GM18907 (cell line): ENCODE data around the gene SLC2A4.

Experiments used
- ATAC-seq: cut with Tn5 transposase; IDR thresholded peaks from one replicate; pipeline ENCODE4 v1.9.1; 2021; ENCODE audit warnings: mild to moderate bottlenecking, moderate library complexity; ENCODE audit not compliant: unreplicated experiment

SLC2A4 gene

DNA sequence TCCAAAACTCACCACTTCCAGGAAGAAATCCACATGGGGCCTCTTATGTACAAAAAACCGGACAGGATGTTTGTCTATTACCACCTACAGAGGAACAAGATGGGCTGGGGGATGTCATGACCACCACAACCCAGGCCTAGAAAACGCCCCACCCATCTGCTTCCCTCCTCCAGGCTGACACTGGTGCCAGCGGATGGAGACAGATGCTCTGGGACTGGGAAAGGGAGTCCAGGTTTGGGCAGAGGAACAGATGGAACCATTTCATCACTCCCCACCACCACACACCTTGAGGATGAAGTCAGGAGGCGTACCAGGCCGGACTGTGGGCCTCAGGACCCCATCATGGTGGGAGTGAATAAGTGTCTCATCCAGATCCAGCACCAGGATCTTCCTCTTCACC, 34.7 kb upstream of the SLC2A4 start:
- ATAC-seq, result no peak

DNA sequence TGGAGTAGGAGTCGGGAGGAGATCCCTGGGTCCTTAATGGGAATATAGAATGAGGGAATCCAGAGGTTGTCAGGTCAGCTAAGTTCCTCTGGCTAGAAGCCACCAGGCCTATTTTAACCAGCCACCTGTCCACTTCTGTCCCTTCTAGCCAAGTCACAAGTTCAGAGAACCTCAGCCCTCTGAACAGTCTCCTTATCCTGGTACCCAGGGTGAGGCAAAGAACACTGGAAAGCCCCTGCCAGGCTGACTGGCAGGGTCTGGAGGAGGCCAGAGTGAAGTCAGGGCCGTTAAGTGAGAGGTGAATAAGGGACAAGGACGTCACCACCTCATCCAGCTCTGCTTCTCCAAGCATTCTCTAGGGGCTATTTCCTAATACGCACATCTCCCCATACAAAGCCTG, 32.7 kb upstream of the SLC2A4 start:
- ATAC-seq, result no peak

DNA sequence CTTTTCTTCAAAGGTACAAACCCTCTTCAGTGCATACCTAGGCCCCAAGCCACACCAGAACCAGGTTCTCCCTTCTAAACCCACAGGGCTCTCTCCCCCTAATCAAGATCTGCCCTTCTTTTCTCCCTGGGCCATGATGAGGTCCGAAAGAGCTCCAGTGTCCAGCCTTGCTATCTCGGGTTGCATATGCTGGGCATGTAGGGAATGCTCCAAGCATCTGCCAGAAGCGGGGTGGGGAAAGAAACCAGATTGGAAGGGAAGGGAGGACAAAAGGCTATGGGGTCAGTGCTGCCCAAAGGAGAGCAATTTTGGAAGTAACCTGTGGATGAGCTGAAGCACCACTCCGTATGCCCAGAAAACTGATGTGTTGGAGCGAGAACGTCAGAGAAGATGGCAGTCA, 32.3 kb upstream of the SLC2A4 start:
- ATAC-seq, result no peak

DNA sequence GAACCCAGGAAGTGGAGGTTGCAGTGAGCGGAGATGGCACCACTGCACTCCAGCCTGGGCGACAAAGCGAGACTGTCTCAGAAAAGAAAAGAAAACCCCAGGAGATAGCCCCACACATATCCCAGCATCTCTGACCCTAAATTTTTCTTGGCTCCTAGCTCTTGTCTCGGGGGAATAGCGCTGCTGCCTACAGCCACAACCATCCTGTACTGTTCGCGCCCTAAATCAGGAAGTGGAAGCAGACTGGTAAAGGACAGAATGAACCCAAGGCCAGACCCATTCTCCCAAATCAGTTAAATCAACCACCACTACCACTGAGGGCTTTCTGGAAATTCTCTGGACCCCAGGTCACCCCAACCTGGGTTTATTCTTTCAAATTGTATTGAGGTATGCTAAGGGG, 31.7 kb upstream of the SLC2A4 start:
- no peak for ATAC-seq

DNA sequence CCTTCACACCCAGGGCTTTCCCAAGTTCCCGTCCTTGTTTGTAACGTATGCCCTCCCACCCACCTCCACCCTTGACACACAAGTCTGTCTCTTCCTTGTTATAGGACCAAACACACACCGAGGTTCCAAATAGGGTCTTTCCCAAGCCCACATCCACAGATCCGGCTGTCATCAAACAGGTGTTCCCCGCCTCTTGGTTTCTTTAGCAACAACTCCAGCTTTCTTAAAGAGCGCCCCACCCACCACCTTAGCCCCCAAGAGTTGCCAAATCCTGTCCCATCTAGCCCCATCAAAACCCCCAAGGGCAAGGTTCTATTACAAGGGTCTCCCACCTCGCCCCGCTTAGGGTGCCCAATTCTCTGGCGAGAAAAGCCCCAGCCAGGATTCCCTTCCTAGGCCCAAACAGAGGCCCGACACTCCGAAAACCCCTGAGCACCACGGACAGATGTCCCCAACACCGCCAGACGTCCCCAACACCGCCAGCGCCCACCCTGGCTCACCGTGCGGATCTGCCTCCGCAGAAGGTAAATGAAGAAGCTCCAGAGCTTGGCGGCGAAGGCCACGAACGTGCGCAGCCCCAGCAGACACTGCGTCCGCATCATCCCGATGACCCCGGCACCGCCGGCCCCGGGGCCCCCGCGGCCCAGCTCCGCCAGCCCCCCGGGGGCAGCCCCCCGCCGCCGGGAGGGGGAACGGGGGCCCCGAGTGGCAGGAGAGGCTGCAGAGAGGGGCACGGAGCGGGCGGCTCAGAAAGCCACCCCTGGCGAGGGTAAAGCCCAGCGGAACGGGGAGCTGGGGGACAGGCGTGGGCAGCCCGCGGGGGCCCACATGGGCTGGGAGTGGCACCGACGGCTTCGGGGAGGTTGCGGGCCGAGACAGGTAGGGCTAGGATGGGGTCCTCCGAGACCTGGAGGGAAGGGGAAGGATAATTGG, 30.6 kb upstream of the SLC2A4 start:
- ATAC-seq, result no peak

DNA sequence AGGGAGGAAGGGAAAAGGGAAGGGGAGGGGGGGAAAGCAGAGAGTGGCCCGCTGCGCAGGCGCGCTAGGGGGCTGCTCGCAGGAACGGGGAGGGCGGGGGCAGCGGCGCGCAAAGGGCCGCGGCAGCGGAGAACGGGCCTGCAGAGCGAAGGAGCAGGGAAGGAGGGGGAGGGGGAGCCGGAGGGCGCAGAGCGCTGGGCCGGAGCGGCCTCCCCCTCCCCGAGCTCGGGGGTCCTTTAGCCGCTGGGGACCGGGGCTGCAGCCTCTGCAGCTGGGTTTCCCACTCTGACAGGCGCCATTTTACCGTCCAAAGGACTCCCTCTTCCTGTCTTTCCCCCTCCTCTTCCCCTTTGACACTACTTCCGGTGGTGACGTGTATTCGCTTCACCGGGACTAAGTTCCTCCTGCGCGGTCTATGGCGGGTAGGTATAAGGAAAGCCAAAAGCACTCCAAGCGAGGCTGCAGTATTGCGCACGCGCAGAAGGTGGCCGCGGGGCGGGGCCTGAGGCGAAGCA, 29.8 kb upstream of the SLC2A4 start, which contains the start of gene CTDNEP1:
CTDNEP1 (minus strand) TSS at position 74 of the 515 bp plus-strand sequence. CDS start 438 bp downstream, outside the sequence.
- peak; percentile 84 for ATAC-seq

DNA sequence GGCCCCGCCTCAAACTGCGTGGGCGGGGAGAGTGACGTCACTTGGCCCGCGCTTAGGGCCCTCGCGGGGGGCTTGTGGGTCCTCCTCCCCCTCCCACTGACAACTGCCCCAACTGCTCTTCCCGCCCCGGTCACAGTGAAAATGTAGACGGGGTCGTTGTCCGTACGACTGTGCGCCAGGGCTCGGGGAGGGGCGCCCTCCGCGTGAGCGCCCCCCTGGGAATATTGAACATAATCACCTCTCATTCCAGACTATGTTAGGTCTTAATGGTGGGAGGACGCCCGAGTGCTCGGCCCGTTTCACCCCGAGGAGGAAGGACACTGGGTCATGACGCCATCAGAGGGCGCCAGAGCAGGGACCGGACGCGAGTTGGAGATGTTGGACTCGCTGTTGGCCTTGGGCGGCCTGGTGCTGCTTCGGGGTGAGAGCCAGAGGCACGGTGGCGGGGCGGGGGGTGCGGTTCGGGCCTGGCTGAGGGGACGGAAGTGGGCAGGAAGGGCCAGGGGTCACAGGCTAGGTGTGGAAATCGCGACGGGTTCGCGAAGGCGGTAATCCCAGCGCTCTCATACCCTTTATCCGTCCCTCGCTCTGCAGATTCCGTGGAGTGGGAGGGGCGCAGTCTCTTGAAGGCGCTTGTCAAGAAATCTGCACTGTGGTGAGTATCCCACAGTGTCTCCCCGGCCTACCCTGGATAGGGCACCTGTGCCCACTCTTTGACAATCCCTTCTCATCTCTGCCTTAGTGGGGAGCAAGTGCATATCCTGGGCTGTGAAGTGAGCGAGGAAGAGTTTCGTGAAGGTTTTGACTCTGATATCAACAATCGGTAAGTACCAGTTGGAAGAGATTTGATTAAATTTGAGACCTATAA, 29.1 kb upstream of the SLC2A4 start, which contains the start of gene ELP5:
ELP5 (plus strand) TSS at position 40 of the 868 bp plus-strand sequence; CDS start at position 376, 336 bp downstream.
- ATAC-seq, result peak; percentile 60

DNA sequence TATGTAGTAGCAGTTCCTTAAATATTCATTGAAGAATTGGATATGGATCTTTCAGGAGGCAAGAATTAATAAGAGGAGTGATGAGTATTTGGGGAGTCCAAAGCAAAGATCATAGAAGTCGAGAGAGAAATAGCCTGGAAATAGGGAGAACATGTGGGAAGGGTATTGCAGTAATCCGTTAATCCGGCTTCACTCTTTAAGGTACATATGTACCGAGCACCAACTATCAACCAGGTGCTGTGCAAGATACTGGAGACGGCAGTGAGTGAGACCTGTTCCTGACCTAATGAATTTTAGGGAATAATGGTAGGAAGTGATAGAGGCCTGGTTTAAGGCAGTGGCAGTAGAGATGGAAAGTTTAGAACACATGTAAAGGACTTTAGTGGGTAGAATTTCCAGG, 28.4 kb upstream of the SLC2A4 start:
- ATAC-seq, result no peak

DNA sequence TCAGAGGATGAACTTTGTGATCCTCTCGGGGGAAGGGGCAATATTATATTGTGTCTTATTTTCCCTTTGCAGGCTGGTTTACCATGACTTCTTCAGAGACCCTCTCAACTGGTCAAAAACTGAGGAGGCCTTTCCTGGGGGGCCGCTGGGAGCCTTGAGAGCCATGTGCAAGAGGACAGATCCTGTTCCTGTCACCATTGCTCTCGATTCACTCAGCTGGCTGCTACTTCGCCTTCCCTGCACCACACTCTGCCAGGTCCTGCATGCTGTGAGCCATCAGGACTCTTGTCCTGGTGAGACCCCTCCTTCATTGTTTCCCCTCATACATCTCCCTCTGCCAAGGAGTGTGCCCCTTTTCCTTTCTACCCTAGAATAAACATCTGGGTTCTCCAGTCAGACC, 27.0 kb upstream of the SLC2A4 start:
- ATAC-seq, result no peak

DNA sequence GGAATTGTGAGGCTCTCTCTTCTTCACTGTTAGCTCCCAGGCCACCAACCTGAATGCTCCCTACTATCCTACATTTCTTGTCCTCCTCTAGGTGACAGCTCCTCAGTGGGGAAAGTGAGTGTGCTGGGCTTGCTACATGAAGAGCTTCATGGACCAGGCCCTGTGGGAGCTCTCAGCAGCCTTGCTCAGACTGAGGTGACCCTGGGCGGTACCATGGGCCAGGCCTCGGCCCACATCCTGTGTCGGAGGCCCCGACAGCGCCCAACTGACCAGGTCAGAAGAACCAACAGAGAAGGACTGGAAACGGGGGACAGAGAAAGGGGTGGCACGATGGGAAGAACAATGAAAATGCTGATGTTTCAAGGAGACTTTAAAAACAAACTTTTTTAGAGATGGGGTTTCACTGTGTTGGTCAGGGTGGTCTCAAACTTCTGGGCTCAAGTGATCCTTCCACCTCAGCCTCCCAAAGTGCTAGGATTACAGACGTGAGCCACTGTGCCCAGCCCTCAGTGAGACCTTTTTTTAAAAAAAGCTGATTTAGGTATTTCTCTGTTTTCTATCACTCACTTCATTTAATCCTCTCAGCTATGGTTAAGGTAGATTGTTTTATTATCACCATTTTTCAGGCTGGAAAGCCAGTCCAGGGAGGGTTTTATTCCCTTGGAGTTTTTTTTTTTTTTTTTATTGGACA, 24.6 kb upstream of the SLC2A4 start:
- no peak for ATAC-seq

DNA sequence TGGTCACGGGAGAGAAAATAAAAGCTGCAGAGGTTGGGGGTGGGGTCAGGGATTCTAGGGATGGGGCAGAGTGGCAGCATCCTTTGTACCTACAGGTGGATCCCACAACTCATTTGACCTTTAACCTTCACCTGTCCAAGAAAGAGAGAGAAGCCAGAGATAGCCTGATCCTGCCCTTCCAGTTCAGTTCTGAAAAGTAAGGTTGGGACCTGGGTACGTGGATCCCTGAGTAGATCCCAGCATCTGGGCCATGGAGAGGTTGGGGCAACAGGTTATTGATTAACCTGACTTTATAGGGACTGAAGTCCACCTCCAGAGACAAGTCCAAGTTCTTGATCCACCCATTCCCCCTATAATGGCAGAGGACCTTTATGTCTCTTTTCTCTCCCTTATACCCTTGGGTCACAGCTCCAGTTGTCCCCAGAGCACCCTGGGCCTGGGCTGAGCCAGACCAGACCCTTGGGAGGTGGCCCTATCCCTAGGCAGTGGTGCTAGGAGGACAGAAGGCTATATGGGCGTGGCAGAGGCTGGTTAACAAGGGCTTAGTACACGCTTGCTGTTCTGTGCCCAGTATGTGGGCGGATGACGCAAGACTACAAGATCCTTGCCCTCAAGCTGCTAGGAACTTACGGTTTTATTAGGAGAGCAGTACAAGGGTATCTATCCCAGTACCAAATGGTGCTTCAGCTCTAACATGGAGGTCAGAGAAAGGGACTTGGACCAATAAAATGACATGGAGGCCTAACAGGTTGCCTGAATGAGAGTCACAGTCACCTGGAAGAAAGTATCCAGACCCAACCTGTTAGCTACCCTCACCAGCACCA, 22.6 kb upstream of the SLC2A4 start:
- ATAC-seq, result no peak

DNA sequence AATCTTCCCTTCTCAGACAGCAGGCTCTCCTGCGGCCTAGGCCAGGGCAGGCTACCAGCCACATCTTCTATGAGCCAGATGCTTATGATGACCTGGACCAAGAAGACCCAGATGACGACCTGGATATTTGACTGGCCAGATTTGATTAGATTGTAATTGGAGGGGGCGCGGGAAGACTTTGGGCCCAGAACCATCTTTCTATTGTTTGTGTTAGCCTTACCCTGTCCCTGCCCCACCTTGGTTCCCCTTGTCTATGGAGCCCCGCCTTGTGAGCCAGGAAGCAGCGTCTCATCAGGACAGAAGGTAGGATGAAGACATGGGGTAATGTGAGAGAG, 22.0 kb upstream of the SLC2A4 start:
- ATAC-seq, result no peak

DNA sequence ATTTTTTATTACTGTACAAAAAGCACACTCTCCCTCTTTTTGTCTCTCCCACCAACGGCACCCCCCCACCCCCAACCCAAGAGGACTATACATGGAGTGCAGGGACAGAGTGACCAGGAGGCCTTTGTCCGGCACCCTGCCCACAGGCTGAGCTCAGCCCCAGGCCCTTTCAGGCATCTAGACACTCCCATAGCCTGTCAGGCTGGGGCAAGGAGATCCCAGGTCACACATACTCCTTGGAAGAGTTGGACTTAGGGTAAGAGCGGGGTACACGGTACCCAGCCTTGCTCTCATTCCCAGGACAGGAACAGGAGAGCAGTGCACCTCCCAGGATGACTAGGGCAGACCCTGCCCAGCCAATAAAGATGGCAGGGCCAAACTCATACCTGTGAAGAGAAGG, 21.4 kb upstream of the SLC2A4 start:
- ATAC-seq, result no peak

DNA sequence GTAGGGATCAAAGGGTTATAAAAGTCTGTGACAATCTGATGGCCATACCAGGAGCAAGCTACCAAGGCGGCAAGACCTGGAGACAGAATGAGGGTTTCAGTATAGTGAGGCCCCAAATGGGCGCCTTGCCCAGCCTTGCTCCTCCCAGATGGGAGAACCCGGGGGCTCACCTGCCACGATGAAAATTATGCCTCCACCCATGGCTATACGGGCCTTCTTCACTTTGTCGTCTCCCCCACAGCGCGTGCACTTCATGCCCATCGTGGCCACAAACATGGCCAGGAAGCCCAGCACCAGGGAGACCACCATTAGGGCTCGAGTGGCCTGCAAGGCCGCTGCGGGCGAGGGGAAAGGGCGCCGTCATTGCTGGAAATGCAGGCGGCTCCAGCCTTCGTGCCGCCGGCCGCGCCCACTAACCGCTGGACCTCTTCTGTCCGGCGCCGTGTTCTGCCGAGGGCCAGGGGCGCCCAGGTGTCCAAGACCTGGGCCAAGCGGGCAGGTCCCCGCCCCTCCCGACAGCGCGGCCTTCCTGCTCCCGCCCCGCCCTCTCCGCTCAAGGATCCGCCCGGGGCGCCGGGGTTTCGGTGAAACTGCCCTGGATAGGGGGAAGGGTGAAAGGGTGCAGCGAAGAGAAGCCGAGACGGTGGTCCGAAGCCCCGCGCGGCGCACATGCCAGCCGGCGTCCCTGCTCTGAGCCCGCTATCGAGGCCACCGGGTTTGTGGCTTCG, 20.7 kb upstream of the SLC2A4 start:
- ATAC-seq, result no peak

DNA sequence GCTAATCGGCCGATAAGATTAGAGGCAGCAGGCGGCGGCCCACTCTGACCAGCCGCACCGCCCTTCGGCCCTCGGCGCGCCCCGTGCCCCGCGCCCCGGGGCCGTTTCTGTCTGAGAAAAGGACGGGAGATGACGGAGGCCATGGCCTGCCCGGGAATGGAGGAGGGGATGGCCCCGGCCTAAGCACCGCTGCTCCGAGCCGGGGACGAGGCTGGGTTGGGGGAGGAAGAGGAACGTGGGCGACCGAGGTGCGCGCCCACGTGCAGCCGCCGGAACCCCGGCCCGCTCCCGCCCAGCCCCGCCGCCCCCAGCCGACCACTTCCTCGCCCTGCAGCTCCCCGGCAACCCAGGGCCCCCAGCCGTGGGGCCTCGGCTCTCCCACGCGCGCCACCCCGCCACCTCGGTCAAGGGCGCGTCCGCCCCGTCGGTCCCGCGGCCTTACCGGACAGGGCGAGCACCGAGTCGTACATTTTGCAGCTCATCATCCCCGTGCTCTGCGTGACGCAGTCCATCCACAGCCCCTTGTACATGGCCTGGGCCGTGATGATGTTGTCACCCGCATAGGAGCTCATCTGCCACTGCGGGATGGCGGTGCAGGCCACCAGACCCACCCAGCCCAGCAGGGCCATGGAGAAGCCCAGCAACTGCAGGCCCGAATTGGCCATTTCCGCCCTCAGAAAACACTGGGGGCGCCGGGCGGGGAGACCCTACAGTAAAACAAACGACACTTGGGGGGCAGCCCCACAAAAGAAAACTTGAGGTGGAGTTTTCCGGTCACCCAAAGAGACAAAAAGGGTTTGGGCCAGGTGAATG, 19.9 kb upstream of the SLC2A4 start:
- no peak for ATAC-seq

DNA sequence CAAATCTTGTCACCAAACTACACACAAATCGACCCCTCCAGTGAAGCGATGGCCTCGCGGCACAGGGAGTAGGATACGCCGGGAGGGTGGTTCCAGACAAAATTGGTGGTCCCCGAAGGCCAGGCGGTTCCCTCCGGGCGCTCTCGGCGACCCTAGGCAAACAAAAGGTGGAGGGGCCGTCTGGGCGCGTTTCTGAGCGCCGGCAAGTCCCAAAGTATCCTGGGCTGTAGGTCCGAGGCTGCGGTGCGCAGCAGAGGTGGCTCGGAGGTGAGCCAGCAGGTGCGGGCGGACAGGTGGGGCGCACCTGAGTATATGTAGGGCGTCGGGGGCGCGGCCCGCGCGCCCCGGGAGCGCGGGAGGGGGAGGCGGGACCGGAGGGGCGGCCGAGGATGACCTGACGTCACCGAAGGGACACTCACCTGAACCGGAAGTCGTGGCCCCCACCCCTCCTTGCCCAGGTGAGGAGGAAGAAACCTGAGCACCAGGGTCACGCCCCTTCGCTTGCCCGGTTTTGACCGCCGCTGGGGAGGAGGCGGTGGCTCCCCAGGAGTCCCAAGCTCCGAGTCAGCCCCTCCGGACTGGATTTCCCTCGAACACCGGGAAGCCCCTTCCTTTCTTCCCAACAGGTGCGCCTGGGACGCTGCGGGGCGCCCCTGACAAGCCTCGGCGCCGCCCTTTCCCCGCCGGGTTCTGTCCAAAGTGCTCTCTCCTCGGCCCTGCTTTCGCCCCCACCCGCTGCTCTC, 19.2 kb upstream of the SLC2A4 start, which contains the start of gene CLDN7:
CLDN7 (minus strand) TSS at position 287 of the 743 bp plus-strand sequence. CDS start 435 bp downstream, outside the sequence.
- no peak for ATAC-seq

DNA sequence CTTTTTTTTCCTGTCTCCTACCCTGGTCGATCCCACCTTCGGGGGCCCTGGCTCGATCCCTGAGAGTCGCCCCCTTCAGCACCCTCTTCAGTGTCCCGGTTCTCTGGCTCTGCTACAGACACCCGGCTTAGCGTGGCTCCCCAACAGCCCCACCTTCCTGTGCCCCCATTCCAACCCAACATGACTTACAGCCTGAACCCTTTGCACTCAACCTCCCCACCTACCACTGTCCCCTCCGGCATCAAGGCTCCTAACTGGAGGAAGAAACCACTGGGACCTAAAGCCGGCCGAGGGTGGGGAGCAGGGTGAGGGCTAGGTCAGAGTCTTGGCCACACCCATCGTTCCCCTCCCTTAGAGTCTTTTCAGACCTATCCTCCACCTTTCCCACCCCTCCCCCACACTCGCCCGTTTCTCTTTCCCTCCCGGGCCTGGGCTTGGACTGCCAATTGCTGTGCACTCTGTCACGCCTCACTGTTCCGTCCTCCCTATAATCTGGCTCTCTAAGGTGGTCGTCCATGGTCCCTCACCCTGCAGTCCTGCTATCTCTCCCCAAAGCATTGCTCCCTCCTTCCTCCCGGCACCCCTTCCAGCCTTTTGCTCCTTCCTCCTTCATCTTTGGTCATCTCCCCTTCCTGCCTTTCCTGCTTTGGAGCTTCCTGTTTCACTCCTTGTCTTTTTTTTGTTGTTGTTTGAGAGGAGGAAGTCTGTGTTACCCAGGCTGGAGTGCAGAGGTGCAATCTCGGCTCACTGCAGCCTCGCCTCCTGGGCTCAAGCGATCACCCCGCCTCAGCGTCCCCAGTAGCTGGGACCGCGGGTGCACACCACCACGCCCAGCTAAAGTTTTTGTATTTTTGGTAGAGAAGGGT, 18.4 kb upstream of the SLC2A4 start:
- ATAC-seq, result no peak
